Skeletal muscle tissue (tissue), 4 donors: Measurements from ENCODE around the gene MCM9. TPM values are rescaled to one million over a fixed set of nuclear protein-coding genes. Genes with fewer than 3 reads are reported as not detected.

ENCODE experiments used
- H3K27ac ChIP-seq: one replicate; pipeline ENCODE4 v1.7.0; 2013; ENCODE audit warnings: mild to moderate bottlenecking, low read depth, low read length, inconsistent platforms
- H3K27me3 ChIP-seq, 3 donors: one replicate each; pipeline ENCODE4 v1.7.0; 2013; ENCODE audit warnings: low read length in 3 of 3; ENCODE audit not compliant: control insufficient read depth in 3 of 3, insufficient read depth in 3 of 3
- H3K36me3 ChIP-seq, 3 donors: one replicate each; pipeline ENCODE4 v1.7.0; 2013; ENCODE audit warnings: low read length in 3 of 3; ENCODE audit not compliant: control insufficient read depth in 3 of 3, insufficient read depth in 3 of 3
- H3K4me1 ChIP-seq, 3 donors: one replicate each; pipeline ENCODE4 v1.7.0; 2013; ENCODE audit warnings: low read length in 3 of 3, mild to moderate bottlenecking in 3 of 3; ENCODE audit not compliant: control insufficient read depth in 3 of 3, insufficient read depth in 3 of 3
- H3K4me3 ChIP-seq, 3 donors: one replicate each; pipeline ENCODE4 v1.7.0; 2013; ENCODE audit warnings: low read length in 3 of 3
- H3K9ac ChIP-seq, 3 donors: one replicate each; pipeline ENCODE4 v1.7.0; 2013; ENCODE audit warnings: low read length in 3 of 3, mild to moderate bottlenecking in 3 of 3, moderate library complexity in 2 of 3, low read depth in 1 of 3
- H3K9me3 ChIP-seq, 3 donors: one replicate each; pipeline ENCODE4 v1.7.0; 2013; ENCODE audit warnings: low read length in 3 of 3; ENCODE audit not compliant: control insufficient read depth in 3 of 3
- total RNA-seq: library from RNA; depleted of rRNA; stranded (reverse); fragments of >200 nt; gene quantifications from one replicate; pipeline ENCODE4 v1.2.3, GENCODE V29; 2014
- donor health status: Osteomylitis.

MCM9 gene
- total RNA-seq, 1 donor from 2014 or later, result 13.6 TPM

DNA sequence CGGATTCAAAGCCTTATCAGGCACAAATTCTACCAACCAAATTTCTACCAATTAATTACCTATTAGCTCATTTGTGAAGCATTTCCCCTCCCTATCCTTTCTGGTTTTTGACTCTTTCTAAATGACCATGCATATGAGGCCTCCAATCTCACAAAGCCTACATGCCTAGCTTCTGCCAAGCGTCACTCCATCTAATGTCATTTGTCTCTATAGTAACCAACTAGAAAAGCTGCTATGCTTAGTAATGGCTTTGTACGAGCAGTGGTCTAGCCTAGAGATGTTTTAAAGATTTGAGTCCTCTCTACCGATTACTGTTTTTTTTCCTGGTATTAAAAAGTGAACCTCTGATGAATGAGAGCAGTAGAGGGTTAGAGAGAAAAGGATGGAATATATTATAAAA lies 45.8 kb downstream of the MCM9 start:
- Histone ChIP-seq H3K4me1 (peaks cover 4 to 17% (median 15%) of the 10 kb centered on the region in 3 donors), H3K36me3 (no peaks in the 10 kb centered on the region), H3K4me3 (no peak overlapping the region), H3K27ac (no peak overlapping the region), H3K27me3 (no peaks in the 10 kb centered on the region), H3K9ac (no peak overlapping the region), H3K9me3 (no peaks in the 10 kb centered on the region)

DNA sequence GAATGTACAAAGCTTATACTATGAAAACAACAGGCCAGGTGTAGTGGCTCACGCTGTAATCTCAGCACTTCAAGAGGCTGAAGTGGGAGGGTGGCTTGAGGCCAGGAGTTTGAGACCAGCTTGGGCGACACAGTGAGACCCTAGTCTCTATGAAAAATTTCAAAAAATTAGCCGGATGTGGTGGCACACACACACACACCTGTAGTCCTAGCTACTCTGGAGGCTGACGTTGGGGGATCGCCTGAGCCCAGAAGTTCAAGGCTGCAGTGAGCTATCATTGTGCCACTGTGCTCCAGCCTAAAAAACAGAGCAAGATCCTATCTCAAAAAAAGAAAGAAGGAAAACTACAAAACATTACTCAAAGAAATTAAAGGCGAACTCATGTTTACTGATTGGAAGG lies 48.3 kb downstream of the MCM9 start:
- Histone ChIP-seq H3K27ac (no peak overlapping the region), H3K36me3 (no peaks in the 10 kb centered on the region), H3K9me3 (no peaks in the 10 kb centered on the region), H3K4me3 (no peak overlapping the region), H3K9ac (no peak overlapping the region), H3K27me3 (no peaks in the 10 kb centered on the region), H3K4me1 (peaks cover 0 to 6% (median under 1%) of the 10 kb centered on the region in 3 donors)

DNA sequence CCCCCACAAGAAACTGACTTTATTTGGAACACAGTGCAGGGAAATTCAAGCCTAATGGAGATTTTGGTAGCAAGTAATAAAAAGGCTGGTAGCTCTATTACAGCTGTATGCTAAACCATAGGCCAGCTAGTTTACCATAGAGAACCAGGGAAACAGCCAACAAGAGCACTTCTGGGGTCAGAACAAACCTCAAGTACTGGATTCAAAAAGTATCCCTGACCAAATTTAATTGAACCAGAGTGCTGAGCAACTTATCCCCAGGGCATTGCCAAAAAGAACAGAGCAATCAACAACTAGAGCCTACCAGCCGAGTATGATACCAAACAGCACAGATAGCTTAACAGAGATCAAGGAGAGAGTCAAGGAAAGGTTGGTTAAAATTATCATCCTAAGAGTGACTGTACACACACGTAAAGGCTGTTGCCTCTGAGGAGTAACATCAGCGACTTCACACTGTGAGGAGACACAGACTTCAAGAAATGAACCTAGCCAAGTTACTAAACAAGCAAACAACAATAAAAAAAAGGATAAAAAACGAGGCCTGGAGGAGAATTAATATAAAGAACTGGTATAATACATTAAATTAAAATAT lies 52.5 kb downstream of the MCM9 start:
- Histone ChIP-seq H3K27me3 (no peaks in the 10 kb centered on the region), H3K9me3 (no peaks in the 10 kb centered on the region), H3K36me3 (no peaks in the 10 kb centered on the region), H3K4me3 (no peak overlapping the region), H3K4me1 (no peaks in the 10 kb centered on the region), H3K27ac (no peak overlapping the region), H3K9ac (no peak overlapping the region)

DNA sequence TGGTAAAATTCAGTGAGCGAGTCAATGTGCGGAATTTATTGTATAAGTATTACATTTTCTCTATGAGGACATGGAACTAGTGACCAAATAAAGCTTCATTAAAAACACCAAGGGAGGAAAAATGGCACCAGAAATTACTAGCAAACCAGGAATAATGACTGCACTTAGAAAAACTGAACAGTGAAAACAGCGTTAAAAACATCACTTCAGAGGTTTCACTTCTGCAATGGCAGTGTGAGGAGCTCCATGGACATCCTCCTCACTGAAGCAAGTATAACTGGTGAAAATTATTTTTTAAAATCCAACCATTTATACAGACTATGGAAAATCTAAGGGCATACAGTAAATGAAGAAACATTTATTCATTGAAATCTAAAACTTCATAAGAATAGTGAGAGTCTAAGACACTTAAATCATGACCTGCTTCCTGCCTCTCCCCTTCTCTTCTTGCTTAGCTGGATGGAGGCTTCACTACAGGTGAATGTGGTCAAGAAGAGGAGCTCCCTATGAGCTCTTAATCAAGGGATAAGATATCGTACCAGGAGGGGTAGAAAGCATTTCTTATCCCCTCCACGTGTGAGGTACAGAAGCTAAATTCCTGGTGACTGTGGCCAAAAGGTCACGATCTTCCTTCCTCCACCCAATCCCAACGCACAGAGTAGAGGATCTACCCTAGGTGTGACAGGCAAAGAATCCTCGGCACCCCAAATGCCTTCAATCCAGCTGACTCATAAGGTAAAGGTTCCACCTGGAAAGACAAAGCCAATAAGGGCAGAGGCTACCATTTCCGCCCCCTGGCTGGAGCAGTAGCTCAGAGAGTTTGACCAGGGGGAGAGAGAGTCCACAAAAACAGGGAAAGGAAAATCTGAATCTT lies 53.3 kb downstream of the MCM9 start:
- Histone ChIP-seq H3K4me1 (no peaks in the 10 kb centered on the region), H3K27ac (no peak overlapping the region), H3K4me3 (peak overlapping the region in 1 of 3 donors; percentile 26), H3K27me3 (no peaks in the 10 kb centered on the region), H3K9ac (no peak overlapping the region), H3K36me3 (no peaks in the 10 kb centered on the region), H3K9me3 (no peaks in the 10 kb centered on the region)

DNA sequence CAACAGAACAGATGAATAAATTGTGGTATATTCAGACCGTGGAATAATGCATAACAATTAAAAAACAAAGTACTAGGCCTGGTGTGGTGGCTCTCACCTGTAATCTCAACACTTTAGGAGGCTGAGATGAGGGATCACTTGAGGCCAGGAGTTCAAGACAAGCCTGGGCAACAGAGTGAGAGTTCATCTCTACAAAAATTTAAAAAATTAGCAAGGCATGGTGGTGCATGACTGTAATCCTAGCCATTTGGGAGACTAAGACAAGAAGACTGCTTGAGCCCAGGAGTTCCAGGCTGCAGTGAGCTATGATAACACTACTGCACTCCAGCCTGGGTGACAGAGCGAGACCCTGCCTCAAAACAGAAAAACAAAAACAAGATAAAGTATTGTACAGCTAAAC lies 57.2 kb downstream of the MCM9 start:
- Histone ChIP-seq H3K36me3 (no peaks in the 10 kb centered on the region), H3K27me3 (no peaks in the 10 kb centered on the region), H3K4me3 (no peak overlapping the region), H3K9me3 (no peaks in the 10 kb centered on the region), H3K4me1 (no peaks in the 10 kb centered on the region), H3K9ac (no peak overlapping the region), H3K27ac (no peak overlapping the region)

DNA sequence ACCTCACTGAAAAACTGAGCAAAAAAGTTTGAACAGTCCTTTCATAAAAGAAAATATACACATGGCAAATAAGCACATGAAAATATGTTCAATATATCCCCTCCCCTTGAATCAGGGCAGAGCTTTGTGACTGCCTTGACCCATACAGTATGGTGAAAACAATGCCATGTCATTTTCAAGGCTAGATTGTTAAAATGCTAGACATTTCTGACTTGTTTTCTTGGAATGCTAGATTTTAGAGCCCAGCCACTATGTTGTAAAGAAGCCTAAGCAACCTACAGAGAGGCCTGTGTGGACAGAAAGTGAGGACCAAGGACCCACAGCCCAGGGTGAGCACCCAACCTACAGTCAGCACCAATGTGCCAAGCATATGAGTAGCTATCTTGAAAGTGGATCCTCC lies 58.1 kb downstream of the MCM9 start:
- Histone ChIP-seq H3K9me3 (no peaks in the 10 kb centered on the region), H3K4me3 (no peak overlapping the region), H3K27me3 (no peaks in the 10 kb centered on the region), H3K4me1 (no peaks in the 10 kb centered on the region), H3K36me3 (no peaks in the 10 kb centered on the region), H3K9ac (no peak overlapping the region), H3K27ac (no peak overlapping the region)

DNA sequence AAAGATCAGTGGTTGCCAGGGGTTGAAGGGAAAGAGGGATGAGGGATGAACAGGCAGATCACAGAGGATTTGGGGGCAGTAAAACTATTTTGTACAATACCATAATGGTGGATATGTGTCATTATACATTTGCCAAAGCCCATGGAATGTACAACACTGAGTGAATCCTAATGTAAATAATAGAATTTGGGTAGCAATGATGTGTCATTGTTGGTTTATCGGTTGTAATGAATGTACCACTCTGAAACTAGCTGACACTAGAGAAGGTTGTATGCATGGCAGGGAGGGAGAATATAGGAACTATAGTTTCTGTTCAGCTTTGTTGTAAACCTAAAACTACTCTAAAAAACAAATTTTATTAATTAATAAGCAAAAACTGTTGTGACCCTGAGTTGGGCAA lies 58.8 kb downstream of the MCM9 start:
- H3K9ac ChIP-seq, result no peak overlapping the region
- no peak overlapping the region for H3K27ac ChIP-seq
- no peaks in the 10 kb centered on the region for H3K27me3 ChIP-seq
- H3K9me3 ChIP-seq, result no peaks in the 10 kb centered on the region
- no peaks in the 10 kb centered on the region for H3K4me1 ChIP-seq
- no peak overlapping the region for H3K4me3 ChIP-seq
- no peaks in the 10 kb centered on the region for H3K36me3 ChIP-seq

DNA sequence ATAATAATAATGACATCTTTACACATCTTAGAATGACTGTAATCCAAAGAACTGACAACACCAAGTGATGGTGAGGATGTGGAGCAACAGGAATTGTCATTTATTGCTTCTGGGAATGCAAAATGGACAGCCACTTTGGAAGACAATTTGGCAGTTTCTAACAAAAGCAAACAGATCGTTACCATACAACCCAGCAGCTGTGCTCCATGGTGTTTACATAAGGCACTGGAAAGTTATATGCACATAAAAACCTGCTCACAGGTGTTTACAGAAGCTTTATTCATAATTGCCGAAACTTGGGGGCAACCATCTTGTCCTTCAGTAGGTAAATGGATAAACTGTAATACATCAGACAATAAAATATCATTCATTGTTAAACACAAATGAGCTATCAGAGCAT lies 59.3 kb downstream of the MCM9 start:
- H3K27me3 ChIP-seq, result no peaks in the 10 kb centered on the region
- H3K27ac ChIP-seq, result no peak overlapping the region
- no peak overlapping the region for H3K9ac ChIP-seq
- H3K9me3 ChIP-seq, result no peaks in the 10 kb centered on the region
- H3K4me1 ChIP-seq, result no peaks in the 10 kb centered on the region
- H3K36me3 ChIP-seq, result no peaks in the 10 kb centered on the region
- no peak overlapping the region for H3K4me3 ChIP-seq

DNA sequence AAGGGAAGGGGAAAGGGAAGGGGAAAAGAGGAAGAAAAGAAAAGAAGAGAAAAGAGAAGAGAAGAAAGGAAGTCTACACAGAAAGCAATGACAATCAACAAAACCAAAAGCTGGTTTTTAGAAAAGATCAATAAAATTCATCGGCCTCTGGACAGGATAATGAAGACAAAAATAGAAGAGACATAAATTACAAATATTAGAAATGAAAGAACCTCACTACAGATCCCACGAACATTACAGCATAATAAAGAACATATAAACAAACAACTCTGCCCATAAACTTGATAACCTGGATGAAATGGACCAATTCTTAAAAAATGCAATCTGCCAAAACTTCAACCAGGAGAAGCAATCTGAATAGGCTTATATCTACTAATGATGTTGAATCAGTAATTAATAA lies 61.7 kb downstream of the MCM9 start:
- Histone ChIP-seq H3K4me3 (no peak overlapping the region), H3K9ac (no peak overlapping the region), H3K27me3 (no peaks in the 10 kb centered on the region), H3K9me3 (no peaks in the 10 kb centered on the region), H3K4me1 (no peaks in the 10 kb centered on the region), H3K36me3 (no peaks in the 10 kb centered on the region), H3K27ac (no peak overlapping the region)

DNA sequence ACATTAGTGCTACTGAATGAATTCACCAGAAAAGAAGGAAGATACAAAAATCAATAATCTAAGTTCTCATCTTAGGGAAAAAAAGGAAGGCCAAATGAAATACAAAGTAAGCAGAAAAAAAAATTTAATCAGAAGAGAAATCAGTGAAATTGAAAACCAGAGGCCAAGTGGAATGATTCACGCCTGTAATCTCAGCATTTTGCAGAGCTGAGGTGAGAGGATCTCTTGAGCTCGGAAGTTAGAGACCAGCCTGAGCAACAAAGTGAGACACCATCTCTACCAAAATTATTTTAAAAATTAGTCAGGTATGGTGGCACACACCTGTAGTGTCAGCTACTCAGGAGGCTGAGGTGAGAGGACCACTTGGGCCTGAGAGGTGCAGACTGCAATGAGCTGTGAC lies 62.2 kb downstream of the MCM9 start:
- no peaks in the 10 kb centered on the region for H3K36me3 ChIP-seq
- H3K9me3 ChIP-seq, result no peaks in the 10 kb centered on the region
- no peak overlapping the region for H3K27ac ChIP-seq
- no peaks in the 10 kb centered on the region for H3K27me3 ChIP-seq
- no peaks in the 10 kb centered on the region for H3K4me1 ChIP-seq
- H3K4me3 ChIP-seq, result no peak overlapping the region
- no peak overlapping the region for H3K9ac ChIP-seq
